Endothelial cell of umbilical vein (primary cell): ENCODE data around the gene ADAM8. TPM values are rescaled to one million over a fixed set of nuclear protein-coding genes. Genes with fewer than 3 reads are reported as not detected.

ENCODE experiments used
- BruUV-seq: library from RNA; stranded (reverse); fragments of 400-500 nt; replicated peaks from 2 replicates; lab custom pipeline; 2021; lab: Mats Ljungman, UMichigan
- CTCF ChIA-PET: fragments of 300-600, 350-600 bp; sonication (Branson Sonifier 250); formaldehyde crosslinking; loops from one replicate; lab custom pipeline; 2021; ENCODE audit warnings: antibody characterized with exemption, inconsistent platforms; lab: Charles Lee
- POLR2A ChIA-PET: fragments of 300-600, 350-600 bp; sonication (Branson Sonifier 250); formaldehyde crosslinking; loops from one replicate; lab custom pipeline; 2021; ENCODE audit warnings: antibody characterized with exemption, inconsistent platforms; lab: Charles Lee
- DNase-seq: peaks from one replicate; pipeline ENCODE4 v3.0.0-alpha.2; 2011; ENCODE audit warnings: low read depth, low spot score
- FAIRE-seq: peaks from 2 replicates; lab custom pipeline; 2011; peaks lifted over from hg19 to GRCh38; lab: Jason Lieb, UNC
- H2AFZ ChIP-seq: 2 replicates; pipeline ENCODE4 v1.6.0; 2012; ENCODE audit warnings: low read depth, low read length, control low read depth, inconsistent platforms
- H3K27ac ChIP-seq: 2 replicates; pipeline ENCODE4 v1.5.1; 2011; ENCODE audit warnings: low read depth, mild to moderate bottlenecking, control low read depth, low read length, moderate library complexity; ENCODE audit not compliant: insufficient read depth
- H3K27me3 ChIP-seq, 2 experiments: 2 replicates each; pipeline versions ENCODE4 v1.6.0 to v1.6.1; 2011; ENCODE audit warnings: low read length in 2 of 2, mixed read lengths in 1 of 2; ENCODE audit not compliant: control insufficient read depth in 2 of 2, insufficient read depth in 2 of 2
- H3K36me3 ChIP-seq, 2 experiments: 2 replicates in 1 of 2; 3 replicates in 1 of 2; pipeline ENCODE4 v1.5.1; 2011; ENCODE audit warnings: low read length in 2 of 2, mild to moderate bottlenecking in 1 of 2, moderate library complexity in 1 of 2; ENCODE audit not compliant: control insufficient read depth in 2 of 2, insufficient read depth in 2 of 2; ENCODE audit errors: extremely low read depth in 1 of 2
- H3K4me1 ChIP-seq: 3 replicates; pipeline ENCODE4 v1.5.1; 2011; ENCODE audit warnings: mild to moderate bottlenecking, low read length; ENCODE audit not compliant: control insufficient read depth, insufficient read depth; ENCODE audit errors: extremely low read depth
- H3K4me2 ChIP-seq: 2 replicates; pipeline ENCODE4 v1.6.1; 2011; ENCODE audit warnings: low read length, control low read depth, mixed read lengths; ENCODE audit not compliant: insufficient read depth
- H3K4me3 ChIP-seq, 3 experiments: fragments of 200-600 bp in 1 of 3; sonication (generic), shearing (Covaris generic) in 1 of 3; replicated peaks in 1 of 3; 2 replicates each; pipeline ENCODE4 v1.5.1; 2011 to 2016; ENCODE audit warnings: control low read depth in 3 of 3, low read length in 3 of 3, mild to moderate bottlenecking in 2 of 3, inconsistent platforms in 1 of 3, low read depth in 1 of 3, moderate library complexity in 1 of 3; ENCODE audit not compliant: insufficient read depth in 1 of 3
- H3K79me2 ChIP-seq: 2 replicates; pipeline ENCODE4 v1.6.0; 2012; ENCODE audit warnings: low read length, inconsistent platforms; ENCODE audit not compliant: control insufficient read depth, insufficient read depth
- H3K9ac ChIP-seq: replicated peaks from 2 replicates; pipeline ENCODE3; 2011; ENCODE audit warnings: low read length, control low read depth; ENCODE audit not compliant: insufficient read depth; ENCODE audit errors: extremely low read depth
- H3K9me1 ChIP-seq: replicated peaks from 3 replicates; pipeline ENCODE4 v1.6.0; 2011; ENCODE audit warnings: mild to moderate bottlenecking, low read length; ENCODE audit not compliant: control insufficient read depth, insufficient read depth; ENCODE audit errors: extremely low read depth
- H3K9me3 ChIP-seq: replicated peaks from 2 replicates; pipeline ENCODE4 v1.5.1; 2012; ENCODE audit warnings: low read length, inconsistent platforms; ENCODE audit not compliant: control insufficient read depth, insufficient read depth
- H4K20me1 ChIP-seq: replicated peaks from 2 replicates; pipeline ENCODE3; 2011; ENCODE audit warnings: mild to moderate bottlenecking, low read length; ENCODE audit not compliant: control insufficient read depth, insufficient read depth; ENCODE audit errors: extremely low read depth
- CTCF ChIP-seq, 2 donors: IDR thresholded peaks; 1 replicate in 1 of 2; 2 replicates in 1 of 2; pipeline ENCODE4 v1.5.1; 2011; ENCODE audit warnings: low read length in 2 of 2, mild to moderate bottlenecking in 2 of 2, moderate library complexity in 2 of 2, control low read depth in 1 of 2, inconsistent platforms in 1 of 2, low read depth in 1 of 2; ENCODE audit not compliant: insufficient read depth in 1 of 2; ENCODE audit errors: extremely low read depth in 1 of 2
- EZH2 ChIP-seq: IDR thresholded peaks from 2 replicates; pipeline ENCODE4 v1.6.1; 2012; ENCODE audit warnings: borderline replicate concordance, low read depth, mild to moderate bottlenecking, moderate library complexity, low read length, inconsistent platforms; ENCODE audit not compliant: severe bottlenecking
- FOS ChIP-seq: IDR thresholded peaks from 2 replicates; pipeline ENCODE4 v1.6.1; 2011; ENCODE audit warnings: mild to moderate bottlenecking, low read length, moderate library complexity, borderline replicate concordance; ENCODE audit not compliant: insufficient read depth
- MAX ChIP-seq: IDR thresholded peaks from 2 replicates; pipeline ENCODE4 v1.6.1; 2011; ENCODE audit not compliant: insufficient read depth, insufficient read length
- MYC ChIP-seq: IDR thresholded peaks from one replicate; pipeline ENCODE4 v1.6.1; 2011; ENCODE audit warnings: mild to moderate bottlenecking, low read depth, low read length
- POLR2A ChIP-seq: IDR thresholded peaks from 2 replicates; pipeline ENCODE4 v1.6.1; 2012; ENCODE audit warnings: low read depth, mild to moderate bottlenecking, control low read depth, low read length
- dilution Hi-C: fragments of 300-500 bp; cut with MboI; formaldehyde crosslinking; loops from one replicate; pipeline ENCODE4 v1.15.0; 2019; ENCODE audit warnings: low sequenced_read_pairs; ENCODE audit not compliant: extremely low pct_ligation_motif_present
- intact Hi-C: fragments of 100-400 bp; cut with micrococcal nuclease; formaldehyde crosslinking; loops from one replicate; pipeline ENCODE4 v1.10.0; 2022
- polyA plus RNA-seq, 4 experiments: library from polyadenylated mRNA; depleted of rRNA in 3 of 4; stranded (reverse) in 3 of 4; unstranded in 1 of 4; fragments of >200 nt; gene quantifications; 2 replicates each; pipeline versions ENCODE4 v1.2.1 to v1.2.3, GENCODE V29; 2011 to 2012; ENCODE audit warnings: missing spikeins in 1 of 4
- total RNA-seq: library from RNA; stranded (reverse); gene quantifications from 2 replicates; pipeline ENCODE4 v1.2.3, GENCODE V29; 2021

Gene ADAM8
- total and polyA plus RNA-seq, 2 donors (not counting 3 experiments of a cell fraction or from before 2014, with no cell fraction given), result 0.51 to 0.55 TPM

- Histone ChIP-seq H4K20me1 (no peaks in the 10 kb centered on the region), H3K4me2 (no peak overlapping the region), H3K9me1 (no peaks in the 10 kb centered on the region), H3K27ac (no peak overlapping the region), H3K79me2 (no peaks in the 10 kb centered on the region), H3K36me3 (no peaks in the 10 kb centered on the region), H3K9ac (no peak overlapping the region), H3K4me1 (peaks cover 19% of the 10 kb centered on the region), H2AFZ (no peak overlapping the region), H3K27me3 (peaks cover 0 to 4% of the 10 kb centered on the region in 2 experiments), H3K4me3 (no peak overlapping the region), H3K9me3 (no peaks in the 10 kb centered on the region)
- intact Hi-C loops (no loop called here), dilution Hi-C loops (no loop called here)
- TF ChIP-seq EZH2 (no peak), CTCF (IDR thresholded peaks at IDR 0.05; ENCODE audit: extremely low read depth in 1 of 2, insufficient read depth in 1 of 2, low read depth in 1 of 2, low read length in 2 of 2) (no peak), MAX (no peak), MYC (no peak)
- FAIRE-seq, result no peak
- DNase-seq, result no peak
- no TSS peak for BruUV-seq
- ChIA-PET POLR2A (no interaction called here), CTCF (no interaction called here)
Observed at GRCh38 chr10:133262696-133263095, 14.0 kb downstream of the ADAM8 start.

GRCh38 chr10:133261726-133262325 is 14.8 kb downstream of the ADAM8 start:
- Histone ChIP-seq H2AFZ (peak overlapping the region; percentile 49), H3K27me3 (peaks cover 0 to 4% of the 10 kb centered on the region in 2 experiments), H3K4me3 (peak overlapping the region; percentile 13 to 40 (median 25)), H3K79me2 (no peaks in the 10 kb centered on the region), H3K27ac (no peak overlapping the region), H3K4me1 (peaks cover 26% of the 10 kb centered on the region), H3K9me1 (no peaks in the 10 kb centered on the region), H3K4me2 (peak overlapping the region; percentile 39), H3K36me3 (no peaks in the 10 kb centered on the region), H3K9ac (no peak overlapping the region), H3K9me3 (no peaks in the 10 kb centered on the region), H4K20me1 (no peaks in the 10 kb centered on the region)
- dilution Hi-C loops, result no loop called here
- peak; percentile 16 for DNase-seq
- ChIA-PET CTCF (no interaction called here), POLR2A (no interaction called here)
- TF ChIP-seq FOS, result no peak
- TF ChIP-seq POLR2A, result peak; percentile 21
- TF ChIP-seq CTCF (IDR thresholded peaks at IDR 0.05; ENCODE audit: extremely low read depth in 1 of 2, insufficient read depth in 1 of 2, low read depth in 1 of 2, low read length in 2 of 2), result no peak
- no TSS peak for BruUV-seq
- intact Hi-C loops, result no loop called here
- no peak for FAIRE-seq
